Brain microvascular endothelial cell (primary cell): ENCODE data around the gene RAB12.
"Not testable (repeated sequence)": the region's sequence is repeated elsewhere in the genome, so short reads cannot be mapped to it uniquely, and the experiment has no call there.

Experiments
- DNase-seq: peaks from one replicate; pipeline ENCODE4 v3.0.0-alpha.2; 2020
- H3K27ac ChIP-seq: fragments of 250-450 bp; sonication (Bioruptor Pico); 2 replicates; pipeline ENCODE4 v1.5.1; 2020; ENCODE audit warnings: mild to moderate bottlenecking, moderate library complexity
- H3K27me3 ChIP-seq: fragments of 250-450 bp; sonication (Bioruptor Pico); replicated peaks from 2 replicates; pipeline ENCODE4 v1.5.1; 2020; ENCODE audit warnings: mild to moderate bottlenecking
- H3K36me3 ChIP-seq: fragments of 250-450 bp; sonication (Bioruptor Pico); replicated peaks from 2 replicates; pipeline ENCODE4 v1.5.1; 2020; ENCODE audit warnings: mild to moderate bottlenecking
- H3K4me3 ChIP-seq: 2 replicates; pipeline ENCODE4 v1.5.1; 2011; ENCODE audit warnings: low read depth, mild to moderate bottlenecking, control low read depth, low read length, moderate library complexity
- in situ Hi-C: cut with HindIII; loops from 2 replicates; pipeline ENCODE4 v1.10.0; 2017; ENCODE audit warnings: low sequenced_read_pairs, low pct_ligation_motif_present
- TF ChIP-seq, protein P1 (sequence below): IDR thresholded peaks from 2 replicates; pipeline ENCODE4 v1.5.1; 2011; ENCODE audit warnings: low read depth, mild to moderate bottlenecking, moderate library complexity, low read length, control low read depth, inconsistent platforms; ENCODE audit errors: missing control alignments

Gene RAB12

DNA sequence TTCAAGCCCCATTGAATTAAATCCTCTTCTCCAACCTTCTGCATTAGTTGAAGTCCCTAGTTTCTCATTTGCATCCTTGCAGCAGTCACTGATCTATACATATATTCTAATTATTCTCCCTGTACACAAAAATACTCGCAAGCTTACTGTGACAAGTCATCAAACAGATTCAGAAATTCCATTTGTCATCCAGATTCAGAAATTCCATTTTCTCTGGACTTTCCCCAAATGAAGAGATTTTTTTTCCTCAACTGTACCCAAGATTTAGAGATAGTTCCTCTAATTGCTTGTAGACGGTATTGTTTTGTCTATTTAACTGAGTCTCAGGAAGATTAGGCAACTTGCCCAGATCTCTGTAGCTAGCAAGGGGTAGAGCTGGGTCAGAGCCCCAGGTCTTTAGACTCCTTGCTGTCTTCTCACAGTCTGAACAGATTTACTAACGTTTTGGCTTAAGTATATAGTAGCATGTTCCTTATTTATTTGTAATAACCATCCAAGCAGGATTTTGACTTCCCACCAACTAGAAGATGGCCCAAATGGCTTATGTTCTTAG is 34.2 kb downstream of the RAB12 start:
- no peaks in the 10 kb centered on the region for H3K27me3 ChIP-seq
- TF ChIP-seq, protein P1, sequence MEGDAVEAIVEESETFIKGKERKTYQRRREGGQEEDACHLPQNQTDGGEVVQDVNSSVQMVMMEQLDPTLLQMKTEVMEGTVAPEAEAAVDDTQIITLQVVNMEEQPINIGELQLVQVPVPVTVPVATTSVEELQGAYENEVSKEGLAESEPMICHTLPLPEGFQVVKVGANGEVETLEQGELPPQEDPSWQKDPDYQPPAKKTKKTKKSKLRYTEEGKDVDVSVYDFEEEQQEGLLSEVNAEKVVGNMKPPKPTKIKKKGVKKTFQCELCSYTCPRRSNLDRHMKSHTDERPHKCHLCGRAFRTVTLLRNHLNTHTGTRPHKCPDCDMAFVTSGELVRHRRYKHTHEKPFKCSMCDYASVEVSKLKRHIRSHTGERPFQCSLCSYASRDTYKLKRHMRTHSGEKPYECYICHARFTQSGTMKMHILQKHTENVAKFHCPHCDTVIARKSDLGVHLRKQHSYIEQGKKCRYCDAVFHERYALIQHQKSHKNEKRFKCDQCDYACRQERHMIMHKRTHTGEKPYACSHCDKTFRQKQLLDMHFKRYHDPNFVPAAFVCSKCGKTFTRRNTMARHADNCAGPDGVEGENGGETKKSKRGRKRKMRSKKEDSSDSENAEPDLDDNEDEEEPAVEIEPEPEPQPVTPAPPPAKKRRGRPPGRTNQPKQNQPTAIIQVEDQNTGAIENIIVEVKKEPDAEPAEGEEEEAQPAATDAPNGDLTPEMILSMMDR, result no peak
- H3K36me3 ChIP-seq, result peaks cover 8% of the 10 kb centered on the region
- no peak overlapping the region for H3K4me3 ChIP-seq
- DNase-seq, result no peak
- H3K27ac ChIP-seq, result no peak overlapping the region
- in situ Hi-C loops, result no loop called here

DNA sequence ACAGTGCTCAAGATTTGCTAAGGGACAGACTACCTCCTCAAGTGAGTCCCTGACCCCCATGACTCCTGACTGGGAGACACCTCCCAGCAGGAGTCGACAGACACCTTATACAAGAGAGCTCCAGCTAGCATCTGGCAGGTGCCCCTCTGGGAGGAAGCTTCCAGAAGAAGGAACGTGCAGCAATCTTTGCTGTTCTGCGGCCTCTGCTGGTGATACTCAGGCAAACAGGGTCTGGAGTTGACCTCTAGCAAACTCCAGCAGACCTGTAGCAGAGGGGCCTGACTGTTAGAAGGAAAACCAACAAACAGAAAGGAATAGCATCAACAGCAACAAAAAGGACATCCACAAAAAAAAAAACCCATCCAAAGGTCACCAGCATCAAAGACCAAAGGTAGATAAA is 38.1 kb downstream of the RAB12 start:
- H3K36me3 ChIP-seq, H3K27ac ChIP-seq, DNase-seq, H3K27me3 ChIP-seq, H3K4me3 ChIP-seq, in situ Hi-C loops: not testable (repeated sequence)

DNA sequence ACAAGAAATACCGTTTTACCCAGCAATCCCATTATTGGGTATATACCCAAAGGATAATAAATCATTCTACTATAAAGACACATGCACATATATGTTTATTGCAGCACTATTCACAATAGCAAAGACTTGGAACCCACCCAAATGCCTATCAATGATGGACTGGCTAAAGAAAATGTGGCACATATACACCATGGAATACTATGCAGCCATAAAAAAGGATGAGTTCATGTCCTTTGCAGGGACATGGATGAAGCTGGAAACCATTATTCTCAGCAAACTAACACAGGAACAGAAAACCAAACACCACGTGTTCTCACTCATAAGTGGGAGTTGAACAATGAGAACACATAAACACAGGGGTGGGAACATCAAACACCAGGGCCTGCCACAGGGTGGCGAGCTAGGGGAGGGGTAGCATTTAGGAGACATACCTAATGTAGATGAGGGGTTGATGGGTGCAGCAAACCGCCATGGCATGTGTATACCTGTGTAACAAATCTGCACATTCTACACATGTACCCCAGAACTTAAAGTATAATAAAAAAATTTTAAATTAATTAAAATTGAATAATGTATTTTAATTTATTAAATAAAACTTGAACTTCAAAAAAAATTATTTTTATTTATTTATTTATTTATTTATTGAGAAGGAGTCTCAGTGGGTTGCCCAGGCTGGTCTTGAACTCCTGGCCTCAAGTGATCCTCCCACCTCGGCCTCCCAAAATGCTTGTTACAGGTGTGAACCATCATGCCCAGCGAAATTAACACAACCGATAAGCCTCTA is 42.4 kb downstream of the RAB12 start:
- H3K27me3 ChIP-seq, H3K36me3 ChIP-seq, H3K4me3 ChIP-seq, H3K27ac ChIP-seq, in situ Hi-C loops, DNase-seq: not testable (repeated sequence)
- TF ChIP-seq, protein P1, result peak; percentile 13

DNA sequence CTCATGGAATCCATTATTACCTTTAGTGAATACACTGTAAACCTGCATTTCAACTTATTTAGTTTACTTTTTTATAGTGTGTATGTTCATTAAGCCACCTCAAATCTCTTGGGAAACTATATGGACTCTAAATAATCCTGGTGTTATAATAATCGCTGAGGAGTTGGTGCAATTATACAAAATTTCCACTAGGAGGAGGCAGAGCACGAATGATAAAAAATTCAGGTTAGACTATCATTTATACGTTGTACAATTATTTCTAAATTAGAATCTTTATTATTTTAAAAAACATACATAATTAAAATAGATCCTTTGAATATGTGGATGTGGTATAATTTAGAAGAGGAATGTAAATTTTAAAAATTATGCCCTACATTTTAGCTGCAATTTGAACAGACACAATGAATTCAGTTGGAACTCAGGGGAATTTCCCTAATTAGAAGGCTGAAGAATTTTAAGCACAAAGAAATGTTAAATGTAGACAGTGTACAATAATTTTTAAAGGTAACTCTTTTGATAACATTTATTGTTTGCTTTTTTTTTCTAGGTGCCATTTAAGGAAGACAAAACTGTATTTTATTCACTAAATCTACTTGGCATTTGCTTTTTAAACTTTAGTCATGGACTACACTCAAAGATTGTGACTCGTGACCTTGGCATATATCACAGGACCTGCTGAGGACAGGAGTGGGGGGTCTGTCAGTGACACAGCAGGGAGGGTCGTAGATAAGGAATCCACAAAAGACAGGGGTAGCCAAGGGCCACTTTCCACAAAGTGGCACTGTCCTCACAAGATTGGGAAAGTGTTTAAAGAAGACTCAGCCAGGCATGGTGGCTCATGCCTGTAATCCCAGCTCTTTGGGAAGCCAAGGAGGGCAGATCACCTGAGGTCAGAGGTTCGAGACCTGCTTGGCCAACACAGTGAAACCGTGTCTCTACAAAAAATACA is 45.5 kb downstream of the RAB12 start:
- H3K27ac ChIP-seq, result no peak overlapping the region

DNA sequence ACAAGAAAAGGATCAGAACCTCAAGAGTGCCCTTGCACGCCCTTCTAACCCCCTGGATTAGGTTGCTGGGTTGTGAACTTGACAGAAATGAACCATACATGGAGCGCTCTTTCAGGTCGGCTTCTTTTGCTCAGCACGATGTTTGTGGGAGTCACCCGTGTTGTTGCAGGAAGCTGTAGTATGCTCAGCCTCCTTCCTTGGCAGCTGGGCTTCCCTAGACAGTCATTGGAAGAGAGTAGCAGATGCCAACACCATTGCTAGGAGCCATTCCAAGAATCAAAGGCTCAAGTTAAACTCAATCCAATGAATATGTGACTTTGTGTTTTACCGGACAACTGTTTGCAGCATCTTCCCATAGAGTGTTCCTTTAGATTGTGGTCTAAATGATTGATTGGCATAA is 47.0 kb downstream of the RAB12 start:
- no peak for DNase-seq
- in situ Hi-C loops, result no loop called here
- no peak overlapping the region for H3K27ac ChIP-seq
- H3K4me3 ChIP-seq, result no peak overlapping the region
- H3K27me3 ChIP-seq, result no peaks in the 10 kb centered on the region
- H3K36me3 ChIP-seq, result no peaks in the 10 kb centered on the region
- TF ChIP-seq, protein P1, result no peak

More for the DNA sequence above, 45.5 kb downstream of the RAB12 start:
- no peak for DNase-seq
- Histone ChIP-seq H3K27me3 (no peaks in the 10 kb centered on the region), H3K4me3 (no peak overlapping the region), H3K36me3 (no peaks in the 10 kb centered on the region)
- in situ Hi-C loops, result no loop called here
- TF ChIP-seq, protein P1, result peak; percentile 51
